H1 (cell line): ENCODE measurements around the gene NT5M. TPM values are rescaled to one million over a fixed set of nuclear protein-coding genes. Genes with fewer than 3 reads are reported as not detected.

ENCODE experiments used
- CTCF ChIA-PET: fragments of 300-600 bp; sonication (Branson Sonifier 250); formaldehyde crosslinking; loops from one replicate; lab custom pipeline; 2021; ENCODE audit not compliant: partially characterized antibody; lab: Charles Lee
- POLR2A ChIA-PET: fragments of 300-600 bp; sonication (Branson Sonifier 250); formaldehyde crosslinking; loops from one replicate; lab custom pipeline; 2021; ENCODE audit warnings: inconsistent platforms; ENCODE audit not compliant: partially characterized antibody; lab: Charles Lee
- DNase-seq, 2 experiments: peaks; one replicate each; pipeline versions ENCODE4 v3.0.0 to v3.0.0-alpha.2; 2010 to 2022; ENCODE audit warnings: low spot score in 2 of 2, low read depth in 1 of 2, mixed read lengths in 1 of 2
- FAIRE-seq: peaks from 2 replicates; lab custom pipeline; 2011; peaks lifted over from hg19 to GRCh38; lab: Jason Lieb, UNC
- H2AFZ ChIP-seq: 2 replicates; pipeline ENCODE4 v1.8.1; 2012; ENCODE audit warnings: low read length, inconsistent platforms
- H2AK5ac ChIP-seq: 2 replicates; pipeline ENCODE4 v1.6.1; 2013; ENCODE audit warnings: low read depth, low read length
- H2BK120ac ChIP-seq: replicated peaks from 2 replicates; pipeline ENCODE3; 2013; ENCODE audit warnings: low read depth, low read length, inconsistent platforms
- H2BK12ac ChIP-seq: 2 replicates; pipeline ENCODE4 v1.6.1; 2013; ENCODE audit warnings: low read depth, low read length
- H2BK15ac ChIP-seq: 2 replicates; pipeline ENCODE4 v1.6.1; 2013; ENCODE audit warnings: low read length
- H2BK20ac ChIP-seq: 2 replicates; pipeline ENCODE4 v1.6.1; 2013; ENCODE audit warnings: low read length
- H2BK5ac ChIP-seq: 2 replicates; pipeline ENCODE4 v1.6.1; 2013; ENCODE audit warnings: low read depth, low read length
- H3K14ac ChIP-seq: 2 replicates; pipeline ENCODE4 v1.6.1; 2013; ENCODE audit warnings: inconsistent platforms; ENCODE audit not compliant: insufficient read length
- H3K18ac ChIP-seq: 2 replicates; pipeline ENCODE4 v1.6.1; 2013; ENCODE audit warnings: low read length; ENCODE audit errors: extremely low read depth
- H3K23ac ChIP-seq: 2 replicates; pipeline ENCODE4 v1.6.1; 2013; ENCODE audit warnings: inconsistent platforms; ENCODE audit not compliant: insufficient read length
- H3K23me2 ChIP-seq: 2 replicates; pipeline ENCODE4 v1.6.1; 2013; ENCODE audit warnings: low read depth, low read length
- H3K27ac ChIP-seq: 2 replicates; pipeline ENCODE4 v1.6.1; 2011; ENCODE audit warnings: low read depth, low read length, inconsistent platforms
- H3K27me3 ChIP-seq, 4 experiments: replicated peaks in 1 of 4; 1 replicate in 1 of 4; 2 replicates in 3 of 4; pipeline versions ENCODE4 v1.6.1 to v1.8.1; 2011 to 2013; ENCODE audit warnings: low read length in 3 of 4, mild to moderate bottlenecking in 3 of 4, inconsistent platforms in 2 of 4, mixed read lengths in 2 of 4, moderate library complexity in 1 of 4; ENCODE audit not compliant: control insufficient read depth in 3 of 4, insufficient read depth in 3 of 4; ENCODE audit errors: extremely low read depth in 1 of 4
- H3K36me3 ChIP-seq, 4 experiments: 2 replicates each; pipeline versions ENCODE4 v1.6.1 to v1.8.1; 2011 to 2013; ENCODE audit warnings: mild to moderate bottlenecking in 4 of 4, low read length in 3 of 4, moderate library complexity in 2 of 4, control low read depth in 1 of 4, inconsistent platforms in 1 of 4; ENCODE audit not compliant: insufficient read depth in 4 of 4, control insufficient read depth in 2 of 4
- H3K4ac ChIP-seq: replicated peaks from 2 replicates; pipeline ENCODE3; 2013; ENCODE audit warnings: low read length, low read depth, mixed read lengths, inconsistent platforms; ENCODE audit not compliant: insufficient read length
- H3K4me1 ChIP-seq, 4 experiments: replicated peaks in 1 of 4; 1 replicate in 1 of 4; 2 replicates in 3 of 4; pipeline versions ENCODE4 v1.6.1 to v1.8.1; 2011 to 2013; ENCODE audit warnings: low read length in 3 of 4, inconsistent platforms in 2 of 4, mixed read lengths in 1 of 4; ENCODE audit not compliant: insufficient read depth in 4 of 4, control insufficient read depth in 3 of 4
- H3K4me2 ChIP-seq, 2 experiments: 2 replicates each; pipeline versions ENCODE4 v1.6.1 to v1.8.1; 2011 to 2013; ENCODE audit warnings: low read depth in 2 of 2, low read length in 2 of 2, control low read depth in 1 of 2, inconsistent platforms in 1 of 2, mild to moderate bottlenecking in 1 of 2; ENCODE audit not compliant: insufficient read depth in 1 of 2
- H3K4me3 ChIP-seq, 4 experiments: fragments of 200-600, 300-600 bp in 1 of 4; sonication (generic), shearing (Covaris generic), sonication (Bioruptor Twin) in 1 of 4; 2 replicates each; pipeline versions ENCODE4 v1.5.1 to v1.8.1; 2011 to 2016; ENCODE audit warnings: low read length in 4 of 4, low read depth in 3 of 4, control low read depth in 2 of 4, inconsistent platforms in 2 of 4, mild to moderate bottlenecking in 2 of 4, mixed read lengths in 1 of 4, moderate library complexity in 1 of 4; ENCODE audit not compliant: insufficient read depth in 2 of 4; ENCODE audit errors: extremely low read depth in 1 of 4
- H3K56ac ChIP-seq: replicated peaks from 2 replicates; pipeline ENCODE3; 2013; ENCODE audit warnings: low read depth, mild to moderate bottlenecking, mixed read lengths, low read length, inconsistent platforms; ENCODE audit not compliant: insufficient read length
- H3K79me1 ChIP-seq: 2 replicates; pipeline ENCODE4 v1.6.1; 2013; ENCODE audit warnings: low read depth, low read length, control low read depth
- H3K79me2 ChIP-seq, 2 experiments: 2 replicates each; pipeline versions ENCODE4 v1.6.1 to v1.8.1; 2012 to 2013; ENCODE audit warnings: low read length in 2 of 2, mild to moderate bottlenecking in 2 of 2, inconsistent platforms in 1 of 2; ENCODE audit not compliant: insufficient read depth in 2 of 2, control insufficient read depth in 1 of 2
- H3K9ac ChIP-seq, 4 experiments: replicated peaks in 1 of 4; 1 replicate in 1 of 4; 2 replicates in 3 of 4; pipeline versions ENCODE4 v1.6.1 to v1.8.1; 2011 to 2013; ENCODE audit warnings: low read depth in 3 of 4, low read length in 3 of 4, control low read depth in 2 of 4, mild to moderate bottlenecking in 2 of 4, moderate library complexity in 2 of 4, inconsistent platforms in 1 of 4; ENCODE audit errors: extremely low read depth in 1 of 4
- H3K9me3 ChIP-seq, 2 experiments: 2 replicates each; pipeline versions ENCODE4 v1.6.1 to v1.8.1; 2012 to 2013; ENCODE audit warnings: mild to moderate bottlenecking in 2 of 2, moderate library complexity in 2 of 2, control low read depth in 1 of 2, inconsistent platforms in 1 of 2, low read depth in 1 of 2, low read length in 1 of 2, mixed read lengths in 1 of 2; ENCODE audit not compliant: insufficient read depth in 2 of 2
- H4K20me1 ChIP-seq, 2 experiments: replicated peaks in 1 of 2; 2 replicates each; pipeline versions ENCODE3 to v1.8.1; 2011 to 2013; ENCODE audit warnings: inconsistent platforms in 2 of 2, low read length in 2 of 2, mild to moderate bottlenecking in 1 of 2; ENCODE audit not compliant: insufficient read depth in 2 of 2, control insufficient read depth in 1 of 2
- H4K5ac ChIP-seq: 2 replicates; pipeline ENCODE4 v1.6.1; 2013; ENCODE audit warnings: low read length, low read depth, mixed read lengths, inconsistent platforms; ENCODE audit not compliant: insufficient read length
- H4K8ac ChIP-seq: 2 replicates; pipeline ENCODE4 v1.8.0; 2013; ENCODE audit warnings: mild to moderate bottlenecking, moderate library complexity, low read length, inconsistent platforms; ENCODE audit not compliant: insufficient read depth; ENCODE audit errors: extremely low read depth
- H4K91ac ChIP-seq: replicated peaks from 2 replicates; pipeline ENCODE3; 2013; ENCODE audit warnings: low read length, mixed read lengths, inconsistent platforms; ENCODE audit not compliant: insufficient read length
- CBX5 ChIP-seq: fragments of 300-800, 300-1000 bp; sonication (generic); IDR thresholded peaks from 2 replicates; pipeline ENCODE4 v1.7.1; 2016; ENCODE audit warnings: antibody characterized with exemption, low read length, low read depth
- CBX8 ChIP-seq: fragments of 300-800, 300-1000 bp; sonication (generic); IDR thresholded peaks from 2 replicates; pipeline ENCODE4 v1.7.1; 2016; ENCODE audit warnings: low read depth, low read length, borderline replicate concordance
- CREB1 ChIP-seq: IDR thresholded peaks from 2 replicates; pipeline ENCODE4 v1.6.1; 2012; ENCODE audit warnings: inconsistent platforms
- HDAC6 ChIP-seq: IDR thresholded peaks from one replicate; pipeline ENCODE4 v1.7.1; 2012; ENCODE audit warnings: low read depth, mild to moderate bottlenecking, inconsistent platforms, low read length, moderate library complexity
- JUND ChIP-seq: IDR thresholded peaks from 2 replicates; pipeline ENCODE4 v1.6.1; 2011; ENCODE audit warnings: mild to moderate bottlenecking, improper control_type of control experiment, low read length
- KDM1A ChIP-seq: fragments of 200-600, 300-600 bp; sonication (generic); IDR thresholded peaks from 2 replicates; pipeline ENCODE4 v1.7.1; 2016; ENCODE audit warnings: mild to moderate bottlenecking, low read length, borderline replicate concordance
- KDM5A ChIP-seq: fragments of 200-600 bp; IDR thresholded peaks from 2 replicates; pipeline ENCODE4 v1.7.1; 2012; ENCODE audit warnings: mild to moderate bottlenecking, low read length, inconsistent platforms, mixed read lengths
- POLR2A ChIP-seq, 2 experiments: IDR thresholded peaks; 1 replicate in 1 of 2; 2 replicates in 1 of 2; pipeline ENCODE4 v1.6.1; 2011; ENCODE audit warnings: low read depth in 2 of 2, low read length in 2 of 2, mild to moderate bottlenecking in 2 of 2; ENCODE audit errors: control extremely low read depth in 1 of 2
- POU5F1 ChIP-seq: IDR thresholded peaks from 2 replicates; pipeline ENCODE4 v1.6.1; 2011; ENCODE audit warnings: low read depth, mild to moderate bottlenecking, low read length, moderate library complexity
- RNF2 ChIP-seq: fragments of 200-900, 300-1000 bp; sonication (generic); IDR thresholded peaks from 2 replicates; pipeline ENCODE4 v1.7.1; 2016; ENCODE audit warnings: borderline replicate concordance, low read depth, mild to moderate bottlenecking, antibody characterized with exemption, low read length; ENCODE audit not compliant: poor library complexity, severe bottlenecking; ENCODE audit errors: missing control alignments
- SIX5 ChIP-seq: IDR thresholded peaks from 2 replicates; pipeline ENCODE4 v1.6.1; 2011; ENCODE audit warnings: mild to moderate bottlenecking, low read depth, low read length
- SP4 ChIP-seq: IDR thresholded peaks from 2 replicates; pipeline ENCODE4 v1.6.1; 2012; ENCODE audit warnings: low read length, inconsistent platforms
- SRF ChIP-seq: IDR thresholded peaks from 2 replicates; pipeline ENCODE4 v1.6.1; 2011; ENCODE audit warnings: mild to moderate bottlenecking, low read depth, low read length, moderate library complexity
- SUZ12 ChIP-seq: fragments of 200-600 bp; sonication (generic); IDR thresholded peaks from 2 replicates; pipeline ENCODE4 v1.6.1; 2012; ENCODE audit warnings: mild to moderate bottlenecking, inconsistent platforms, low read length, moderate library complexity, mixed read lengths
- YY1 ChIP-seq: IDR thresholded peaks from 2 replicates; pipeline ENCODE4 v1.6.1; 2011; ENCODE audit warnings: low read depth, mild to moderate bottlenecking, low read length
- WGBS, 2 experiments: shearing (Covaris generic) in 1 of 2; methylation state at CpG; one replicate each; pipeline versions ENCODE4 v1.1.6 to v1.1.7; 2013 to 2015; ENCODE audit warnings: low lambda C conversion rate in 2 of 2, mixed read lengths in 2 of 2, inconsistent platforms in 1 of 2, low coverage in 1 of 2, missing lambda C conversion rate in 1 of 2; ENCODE audit not compliant: insufficient replicate concordance in 2 of 2, insufficient coverage in 1 of 2, insufficient read length in 1 of 2; ENCODE audit errors: extremely low coverage in 1 of 2, missing lambda C conversion rate in 1 of 2; 5-methylcytosine and 5-hydroxymethylcytosine counted together
- polyA plus RNA-seq, 7 experiments: library from polyadenylated mRNA; depleted of rRNA in 3 of 7; stranded (reverse) in 5 of 7; unstranded in 2 of 7; fragments of >200 nt in 5 of 7; fragments of 200-250 nt in 2 of 7; gene quantifications; 1 replicate in 5 of 7; 2 replicates in 1 of 7; 4 replicates in 1 of 7; pipeline versions ENCODE4 v1.2.1 to v1.2.3, GENCODE V29; 2011 to 2013; ENCODE audit warnings: missing spikeins in 2 of 7, mixed read lengths in 2 of 7
- total RNA-seq: library from RNA; stranded (reverse); fragmentation: NEBNext Ultra II Directional; extraction: Animal tissue kit (Norgen Biotek cat#: 25700); gene quantifications from 2 replicates; pipeline ENCODE4 v1.2.1, GENCODE V29; 2021

The NT5M gene
- total and polyA plus RNA-seq, 2 of the 8 experiments (the other 6 are each of a cell fraction or from before 2014, with no cell fraction given) = 7.6 to 18.2 TPM

DNA sequence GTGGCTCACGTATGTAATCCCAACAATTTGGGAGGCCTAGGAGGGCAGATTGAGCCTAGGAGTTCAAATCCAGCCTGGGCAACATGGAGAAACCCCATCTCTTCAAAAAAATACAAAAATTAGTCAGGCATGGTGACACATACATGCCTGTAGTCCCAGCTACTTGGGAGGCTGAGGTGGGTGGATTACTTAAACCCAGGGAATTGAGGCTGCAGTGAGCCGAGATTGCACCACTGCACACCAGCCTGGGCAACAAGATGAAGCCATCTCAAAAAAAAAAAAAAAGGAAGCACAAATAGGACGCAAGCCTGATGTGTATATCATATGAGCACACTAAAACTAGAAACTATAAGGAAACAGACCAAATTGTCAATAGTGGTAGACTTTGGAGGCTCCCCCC lies 49.1 kb upstream of the NT5M start:
- H3K9ac ChIP-seq = no peak overlapping the region
- no peak overlapping the region for H2BK20ac ChIP-seq
- no peak overlapping the region for H2BK12ac ChIP-seq
- H2AK5ac ChIP-seq = no peak overlapping the region
- H4K5ac ChIP-seq = no peak overlapping the region
- no peaks in the 10 kb centered on the region for H3K79me2 ChIP-seq
- ChIA-PET POLR2A (no interaction called here), CTCF (interaction anchor here (0.8 to 1.3 kb wide), 4 partner anchors 10 to 15 kb away, joined by 3 to 4 read pairs (median 3); no protein-coding TSS in a partner anchor)
- peaks cover 22 to 52% (median 38%) of the 10 kb centered on the region in 4 experiments for H3K36me3 ChIP-seq
- no peak overlapping the region for H2BK15ac ChIP-seq
- H3K4me2 ChIP-seq = no peak overlapping the region
- no peaks in the 10 kb centered on the region for H3K27me3 ChIP-seq
- no peaks in the 10 kb centered on the region for H3K9me3 ChIP-seq
- no peak overlapping the region for H4K91ac ChIP-seq
- H3K79me1 ChIP-seq = 0 out of 2 replicates have a peak, but pooled peaks cover 2% of the 10 kb centered on the region
- FAIRE-seq (no peak), DNase-seq (no peak)
- H2BK120ac ChIP-seq = no peak overlapping the region
- H3K23ac ChIP-seq = no peak overlapping the region
- H4K8ac ChIP-seq = no peak overlapping the region
- H2AFZ ChIP-seq = no peak overlapping the region
- no peak overlapping the region for H3K18ac ChIP-seq
- no peak overlapping the region for H2BK5ac ChIP-seq
- H3K14ac ChIP-seq = no peak overlapping the region
- H4K20me1 ChIP-seq = peaks cover 0 to 3% of the 10 kb centered on the region in 2 experiments
- H3K27ac ChIP-seq = no peak overlapping the region
- H3K4me1 ChIP-seq = no peaks in the 10 kb centered on the region
- no peaks in the 10 kb centered on the region for H3K23me2 ChIP-seq
- no peak overlapping the region for H3K4ac ChIP-seq
- H3K4me3 ChIP-seq = no peak overlapping the region
- WGBS, 2 experiments = 95% methylated on average over 2 of the region's 3 CpGs; no CpG with 5 or more reads in 1 of the 2 experiments
- H3K56ac ChIP-seq = no peak overlapping the region
- no peak for TF ChIP-seq CBX8
- no peak for TF ChIP-seq SIX5
- TF ChIP-seq RNF2 = no peak
- no peak for TF ChIP-seq SUZ12
- TF ChIP-seq POLR2A (IDR thresholded peaks at IDR 0.05; ENCODE audit: control extremely low read depth in 1 of 2, low read depth in 2 of 2, low read length in 2 of 2) = no peak
- no peak for TF ChIP-seq YY1
- no peak for TF ChIP-seq JUND
- no peak for TF ChIP-seq SRF
- no peak for TF ChIP-seq KDM5A
- TF ChIP-seq CREB1 = no peak
- no peak for TF ChIP-seq HDAC6
- TF ChIP-seq CBX5 = no peak
- TF ChIP-seq POU5F1 = no peak
- no peak for TF ChIP-seq KDM1A
- TF ChIP-seq SP4 = no peak
